Common myeloid progenitor, CD34-positive (primary cell): ENCODE results near the gene STPG2. TPM values are rescaled to one million over a fixed set of nuclear protein-coding genes. Genes with fewer than 3 reads are reported as not detected.
A peak's percentile ranks its signal among the peaks of the same experiment; 100 is the strongest.

Experiments used
- CTCF ChIA-PET: fragments of 350-600 bp; sonication (Branson Sonifier 250); formaldehyde crosslinking; loops from one replicate; lab custom pipeline; 2021; ENCODE audit warnings: antibody characterized with exemption; lab: Charles Lee
- POLR2A ChIA-PET: fragments of 350-600 bp; sonication (Branson Sonifier 250); formaldehyde crosslinking; loops from one replicate; lab custom pipeline; 2021; ENCODE audit warnings: antibody characterized with exemption; lab: Charles Lee
- DNase-seq, 3 donors: peaks; one replicate each; pipeline versions ENCODE4 v3.0.0 to v3.0.0-alpha.2; 2013
- H3K27ac ChIP-seq, 2 experiments: 1 replicate in 1 of 2; 2 replicates in 1 of 2; pipeline ENCODE4 v1.7.0; 2013; ENCODE audit warnings: inconsistent platforms in 2 of 2, low read length in 2 of 2, mild to moderate bottlenecking in 2 of 2, low read depth in 1 of 2, moderate library complexity in 1 of 2; ENCODE audit not compliant: severe bottlenecking in 2 of 2, insufficient read depth in 1 of 2, poor library complexity in 1 of 2
- H3K27me3 ChIP-seq, 5 experiments: replicated peaks in 2 of 5; 1 replicate in 3 of 5; 2 replicates in 2 of 5; pipeline versions ENCODE4 v1.6.1 to v1.7.0; 2013; ENCODE audit warnings: low read length in 4 of 5, mild to moderate bottlenecking in 2 of 5, moderate library complexity in 2 of 5, inconsistent platforms in 1 of 5; ENCODE audit not compliant: insufficient read depth in 5 of 5, control insufficient read depth in 4 of 5
- H3K36me3 ChIP-seq, 4 experiments: 1 replicate in 2 of 4; 2 replicates in 2 of 4; pipeline versions ENCODE4 v1.6.1 to v1.7.0; 2013; ENCODE audit warnings: low read length in 3 of 4, control low read depth in 1 of 4, mild to moderate bottlenecking in 1 of 4; ENCODE audit not compliant: control insufficient read depth in 4 of 4, insufficient read depth in 4 of 4
- H3K4me1 ChIP-seq, 4 experiments: 1 replicate in 3 of 4; 2 replicates in 1 of 4; pipeline versions ENCODE4 v1.6.1 to v1.7.1; 2013; ENCODE audit warnings: low read length in 3 of 4, mild to moderate bottlenecking in 3 of 4, control low read depth in 1 of 4, inconsistent platforms in 1 of 4, moderate library complexity in 1 of 4; ENCODE audit not compliant: control insufficient read depth in 4 of 4, insufficient read depth in 4 of 4; ENCODE audit errors: control extremely low read depth in 1 of 4
- H3K4me3 ChIP-seq, 7 experiments: 1 replicate in 4 of 7; 2 replicates in 3 of 7; pipeline versions ENCODE4 v1.5.1 to v1.7.0; 2013; ENCODE audit warnings: mild to moderate bottlenecking in 7 of 7, low read length in 6 of 7, moderate library complexity in 6 of 7, inconsistent platforms in 2 of 7, low read depth in 2 of 7, control low read depth in 1 of 7; ENCODE audit not compliant: insufficient read depth in 4 of 7, control insufficient read depth in 1 of 7; ENCODE audit errors: extremely low read depth in 1 of 7
- H3K9me3 ChIP-seq, 5 experiments: 1 replicate in 4 of 5; 2 replicates in 1 of 5; pipeline versions ENCODE4 v1.6.1 to v1.7.1; 2013; ENCODE audit warnings: low read length in 4 of 5, mild to moderate bottlenecking in 2 of 5, inconsistent platforms in 1 of 5, low read depth in 1 of 5, moderate library complexity in 1 of 5; ENCODE audit not compliant: control insufficient read depth in 4 of 5, insufficient read depth in 2 of 5; ENCODE audit errors: control extremely low read depth in 1 of 5
- WGBS: methylation state at CpG from one replicate; pipeline ENCODE4 v1.1.5; 2013; ENCODE audit not compliant: insufficient coverage; 5-methylcytosine and 5-hydroxymethylcytosine counted together
- polyA plus RNA-seq: library from polyadenylated mRNA; unstranded; fragments of 120-200 nt; gene quantifications from one replicate; pipeline ENCODE4 v1.2.1, GENCODE V29; 2013

Gene STPG2
- 0.41 TPM for polyA plus RNA-seq

- 10% methylated on average over 38 of the region's 44 CpGs for WGBS
- ChIA-PET CTCF (interaction anchor here (0.7 to 1.2 kb wide), 7 partner anchors 10 to 786 kb away, joined by 3 to 5 read pairs (median 3); partner anchors contain the start of gene EIF4E), POLR2A (no interaction called here)
- peak within 1 kb of the TSS; percentile 50 to 98 (median 90) for H3K4me3 ChIP-seq
- no peaks in the 10 kb centered on the region for H3K27me3 ChIP-seq
- H3K27ac ChIP-seq = peak within 1 kb of the TSS; percentile 71 to 93
- peak; percentile 91 to 95 (median 95) for DNase-seq
- no peaks in the 10 kb centered on the region for H3K9me3 ChIP-seq
- no peaks in the 10 kb centered on the region for H3K36me3 ChIP-seq
- H3K4me1 ChIP-seq = peaks cover 0 to 11% (median 2%) of the 10 kb centered on the region in 4 experiments
Observed at GRCh38 chr4:98143001-98143899, at the start of gene STPG2. Gene STPG2, minus strand, starts transcription at chr4:98143476.

GRCh38 chr4:98185279-98185678 is 42.0 kb upstream of the STPG2 start:
- Histone ChIP-seq H3K9me3 (peaks cover 0 to 3% (median 0%) of the 10 kb centered on the region in 5 experiments), H3K27ac (no peak overlapping the region), H3K4me3 (no peak overlapping the region), H3K36me3 (no peaks in the 10 kb centered on the region), H3K27me3 (no peaks in the 10 kb centered on the region), H3K4me1 (no peaks in the 10 kb centered on the region)
- POLR2A ChIA-PET = no interaction called here
- CTCF ChIA-PET = no interaction called here
- DNase-seq = no peak

GRCh38 chr4:98181809-98182208 is 38.5 kb upstream of the STPG2 start:
- WGBS = 90% methylated on average over 2 of the region's 3 CpGs
- Histone ChIP-seq H3K4me1 (no peaks in the 10 kb centered on the region), H3K36me3 (no peaks in the 10 kb centered on the region), H3K9me3 (no peaks in the 10 kb centered on the region), H3K4me3 (no peak overlapping the region), H3K27ac (no peak overlapping the region), H3K27me3 (no peaks in the 10 kb centered on the region)
- ChIA-PET CTCF (interaction anchor here (0.7 kb wide), 1 partner anchor 220 kb away, joined by 3 read pairs; no protein-coding TSS in a partner anchor), POLR2A (no interaction called here)
- DNase-seq = no peak

- POLR2A ChIA-PET = no interaction called here
- Histone ChIP-seq H3K36me3 (no peaks in the 10 kb centered on the region), H3K27ac (no peak overlapping the region), H3K9me3 (no peaks in the 10 kb centered on the region), H3K4me3 (no peak overlapping the region), H3K27me3 (no peaks in the 10 kb centered on the region), H3K4me1 (no peaks in the 10 kb centered on the region)
- CTCF ChIA-PET = interaction anchor here (0.6 kb wide), 1 partner anchor 9 kb away, joined by 3 read pairs; no protein-coding TSS in a partner anchor
- DNase-seq = no peak
Observed at GRCh38 chr4:98179951-98180350, 36.7 kb upstream of the STPG2 start.

GRCh38 chr4:98176531-98176930 is 33.3 kb upstream of the STPG2 start:
- no peak overlapping the region for H3K4me3 ChIP-seq
- ChIA-PET POLR2A (no interaction called here), CTCF (no interaction called here)
- DNase-seq = no peak
- no peaks in the 10 kb centered on the region for H3K4me1 ChIP-seq
- H3K27ac ChIP-seq = no peak overlapping the region
- H3K36me3 ChIP-seq = no peaks in the 10 kb centered on the region
- 100% methylated on average over 2 of the region's 2 CpGs for WGBS
- H3K27me3 ChIP-seq = no peaks in the 10 kb centered on the region
- H3K9me3 ChIP-seq = no peaks in the 10 kb centered on the region

- H3K27ac ChIP-seq = no peak overlapping the region
- H3K9me3 ChIP-seq = no peaks in the 10 kb centered on the region
- DNase-seq = no peak
- WGBS = no CpG with 5 or more reads among the region's 1 CpG
- H3K27me3 ChIP-seq = no peaks in the 10 kb centered on the region
- POLR2A ChIA-PET = no interaction called here
- H3K4me3 ChIP-seq = no peak overlapping the region
- H3K4me1 ChIP-seq = no peaks in the 10 kb centered on the region
- CTCF ChIA-PET = interaction anchor here (0.7 kb wide), 1 partner anchor 10 kb away, joined by 3 read pairs; no protein-coding TSS in a partner anchor
- H3K36me3 ChIP-seq = no peaks in the 10 kb centered on the region
Observed at GRCh38 chr4:98170035-98170434, 26.8 kb upstream of the STPG2 start.

- H3K36me3 ChIP-seq = no peaks in the 10 kb centered on the region
- no peak overlapping the region for H3K27ac ChIP-seq
- ChIA-PET CTCF (no interaction called here), POLR2A (no interaction called here)
- H3K9me3 ChIP-seq = no peaks in the 10 kb centered on the region
- no peak for DNase-seq
- no peaks in the 10 kb centered on the region for H3K4me1 ChIP-seq
- no peak overlapping the region for H3K4me3 ChIP-seq
- WGBS = no CpG with 5 or more reads among the region's 2 CpGs
- no peaks in the 10 kb centered on the region for H3K27me3 ChIP-seq
Observed at GRCh38 chr4:98166731-98167041, 23.4 kb upstream of the STPG2 start.
